Lower lobe of right lung (tissue), 2 donors: ENCODE measurements around the gene ARPC2. TPM values are rescaled to one million over a fixed set of nuclear protein-coding genes. Genes with fewer than 3 reads are reported as not detected.
A peak's percentile ranks its signal among the peaks of the same experiment; 100 is the strongest.

Experiments used
- ATAC-seq, 2 donors: fragments of 200-7000 bp; cut with Tn5 transposase; one replicate each; pipeline ENCODE4 v1.9.1; 2020 to 2022; ENCODE audit warnings: mild to moderate bottlenecking in 2 of 2, moderate library complexity in 2 of 2
- DNase-seq: peaks from one replicate; pipeline ENCODE4 v3.0.0-alpha.2; 2020
- H3K27ac ChIP-seq: fragments of 200-600 bp; one replicate; pipeline ENCODE4 v1.8.0; 2022
- H3K27me3 ChIP-seq: fragments of 200-600 bp; one replicate; pipeline ENCODE4 v1.8.0; 2022; ENCODE audit warnings: low read depth
- H3K36me3 ChIP-seq: fragments of 200-600 bp; one replicate; pipeline ENCODE4 v1.8.0; 2022; ENCODE audit warnings: mild to moderate bottlenecking
- H3K4me1 ChIP-seq: fragments of 200-600 bp; one replicate; pipeline ENCODE4 v1.8.0; 2022
- H3K4me3 ChIP-seq: fragments of 200-600 bp; one replicate; pipeline ENCODE4 v1.8.0; 2022; ENCODE audit warnings: mild to moderate bottlenecking
- H3K9me3 ChIP-seq: fragments of 200-600 bp; one replicate; pipeline ENCODE4 v1.8.0; 2022
- CTCF ChIP-seq: fragments of 200-600 bp; IDR thresholded peaks from one replicate; pipeline ENCODE4 v1.8.0; 2022; ENCODE audit warnings: antibody characterized with exemption, mild to moderate bottlenecking
- intact Hi-C: fragments of 100-400 bp; cut with DNase I; formaldehyde crosslinking; loops from one replicate; pipeline ENCODE4 v1.11.0; 2022
- total RNA-seq: library from RNA; stranded (reverse); fragmentation: NEBNext Ultra II Directional; extraction: Animal tissue kit (Norgen Biotek cat#: 25700); gene quantifications from one replicate; pipeline ENCODE4 v1.2.1, GENCODE V29; 2021
- donor health status: DM: no; HTN: yes; CAD: no; lungs with severe emphysema.

The ARPC2 gene
- total RNA-seq, 1 donor from 2014 or later: 382 TPM

GRCh38 chr2:218278531-218279360 lies 61.8 kb downstream of the ARPC2 start:
- intact Hi-C loops: no loop called here
- H3K4me1 ChIP-seq: peaks cover 23% of the 10 kb centered on the region
- no peaks in the 10 kb centered on the region for H3K27me3 ChIP-seq
- no peak for ATAC-seq
- no peak overlapping the region for H3K27ac ChIP-seq
- no peak overlapping the region for H3K4me3 ChIP-seq
- no peak for TF ChIP-seq CTCF
- no peak for DNase-seq
- H3K36me3 ChIP-seq: peaks cover 99% of the 10 kb centered on the region
- H3K9me3 ChIP-seq: no peaks in the 10 kb centered on the region

GRCh38 chr2:218280260-218280870 lies 63.4 kb downstream of the ARPC2 start:
- DNase-seq (no peak), ATAC-seq (no peak)
- H3K4me3 ChIP-seq: no peak overlapping the region
- H3K4me1 ChIP-seq: peaks cover 38% of the 10 kb centered on the region
- no peaks in the 10 kb centered on the region for H3K9me3 ChIP-seq
- peaks cover 90% of the 10 kb centered on the region for H3K36me3 ChIP-seq
- no peak overlapping the region for H3K27ac ChIP-seq
- TF ChIP-seq CTCF: no peak
- no peaks in the 10 kb centered on the region for H3K27me3 ChIP-seq
- intact Hi-C loops: no loop called here

- DNase-seq: no peak
- TF ChIP-seq CTCF: no peak
- Histone ChIP-seq H3K4me3 (no peak overlapping the region), H3K9me3 (no peaks in the 10 kb centered on the region), H3K36me3 (peaks cover 85% of the 10 kb centered on the region), H3K4me1 (peaks cover 49% of the 10 kb centered on the region), H3K27ac (peak overlapping the region; percentile 97), H3K27me3 (no peaks in the 10 kb centered on the region)
- intact Hi-C loops: no loop called here
- ATAC-seq: peak in 1 of 2 donors; percentile 21
Measured at GRCh38 chr2:218281449-218281848, 64.5 kb downstream of the ARPC2 start.

GRCh38 chr2:218282173-218282991 lies 65.4 kb downstream of the ARPC2 start:
- DNase-seq: peak; percentile 77
- intact Hi-C loops: no loop called here
- ATAC-seq: peak; percentile 34 to 52
- Histone ChIP-seq H3K36me3 (peaks cover 76% of the 10 kb centered on the region), H3K9me3 (no peaks in the 10 kb centered on the region), H3K27me3 (no peaks in the 10 kb centered on the region), H3K27ac (peak overlapping the region; percentile 97), H3K4me1 (peaks cover 59% of the 10 kb centered on the region), H3K4me3 (no peak overlapping the region)
- TF ChIP-seq CTCF: no peak

- H3K27me3 ChIP-seq: no peaks in the 10 kb centered on the region
- H3K36me3 ChIP-seq: peaks cover 57% of the 10 kb centered on the region
- no peak for TF ChIP-seq CTCF
- intact Hi-C loops: no loop called here
- H3K9me3 ChIP-seq: no peaks in the 10 kb centered on the region
- peak overlapping the region; percentile 97 for H3K27ac ChIP-seq
- H3K4me1 ChIP-seq: peaks cover 77% of the 10 kb centered on the region
- ATAC-seq (no peak), DNase-seq (no peak)
- H3K4me3 ChIP-seq: peak overlapping the region; percentile 21
Measured at GRCh38 chr2:218284106-218284811, 67.3 kb downstream of the ARPC2 start.
